ENCODE results near the gene KLF6. TPM values are rescaled to one million over a fixed set of nuclear protein-coding genes. Genes with fewer than 3 reads are reported as not detected.
A peak's percentile ranks its signal among the peaks of the same experiment; 100 is the strongest.

KLF6 gene
- total and polyA plus RNA-seq, 2 of the 4 experiments (the other 2 are of a cell fraction), result 69.0 to 123 TPM

GRCh38 chr10:3774814-3775695 lies 10.0 kb downstream of the KLF6 start (continued):
- TF ChIP-seq USF2 (IDR thresholded peaks at IDR 0.05; ENCODE audit: low read depth, low read length) (peak; percentile 30), RCOR1 (IDR thresholded peaks at IDR 0.05; ENCODE audit: insufficient replicate concordance, low read length) (no peak)
